K562 (cell line): ENCODE data around the gene TAF8. TPM values are rescaled to one million over a fixed set of nuclear protein-coding genes. Genes with fewer than 3 reads are reported as not detected.

Source experiments
- ASH1L ChIP-seq: fragments of 450-650 bp; IDR thresholded peaks from 2 replicates; pipeline ENCODE4 v1.6.1; 2018; ENCODE audit warnings: borderline replicate concordance, mild to moderate bottlenecking, low read depth; ENCODE audit not compliant: partially characterized antibody
- BCOR ChIP-seq: fragments of 450-650 bp; IDR thresholded peaks from 2 replicates; pipeline ENCODE4 v1.6.1; 2016
- E2F6 ChIP-seq, 2 experiments: IDR thresholded peaks; 2 replicates each; pipeline ENCODE4 v1.6.1; 2011; ENCODE audit warnings: borderline replicate concordance in 1 of 2, control low read depth in 1 of 2, low read depth in 1 of 2, low read length in 1 of 2, mild to moderate bottlenecking in 1 of 2, mixed read lengths in 1 of 2, moderate library complexity in 1 of 2; ENCODE audit not compliant: insufficient read depth in 1 of 2, insufficient read length in 1 of 2, poor library complexity in 1 of 2, severe bottlenecking in 1 of 2; ENCODE audit errors: extremely low read depth in 1 of 2
- GABPB2 ChIP-seq: fragments of 250-450 bp; sonication (Bioruptor Pico); conservative IDR thresholded peaks from 2 replicates; pipeline ENCODE4 v1.5.1; 2021; ENCODE audit warnings: mild to moderate bottlenecking
- HDAC6 ChIP-seq: IDR thresholded peaks from 2 replicates; pipeline ENCODE4 v1.6.1; 2012; ENCODE audit warnings: low read depth, mild to moderate bottlenecking, control low read depth, inconsistent platforms, low read length, moderate library complexity
- HNRNPH1 ChIP-seq: fragments of 200-400 bp; formaldehyde crosslinking; optimal IDR thresholded peaks from 2 replicates; pipeline ENCODE3; 2017; ENCODE audit warnings: low read depth, mild to moderate bottlenecking, low read length, moderate library complexity
- PHF20 ChIP-seq: fragments of 450-650 bp; IDR thresholded peaks from 2 replicates; pipeline ENCODE4 v1.6.1; 2018; ENCODE audit not compliant: partially characterized antibody
- POLR2AphosphoS2 ChIP-seq: IDR thresholded peaks from 2 replicates; pipeline ENCODE4 v1.6.1; 2012; ENCODE audit warnings: low read length, improper control_type of control experiment
- PTRF ChIP-seq: fragments of 450-650 bp; IDR thresholded peaks from 2 replicates; pipeline ENCODE4 v1.6.1; 2016; ENCODE audit warnings: mild to moderate bottlenecking, missing genetic modification characterization, missing compliant biosample characterization
- SMAD2 ChIP-seq: fragments of 150-350 bp; IDR thresholded peaks from 2 replicates; pipeline ENCODE4 v1.6.1; 2014; ENCODE audit warnings: low read depth, mild to moderate bottlenecking, low read length
- TFE3 ChIP-seq: fragments of 450-650 bp; formaldehyde crosslinking; IDR thresholded peaks from 2 replicates; pipeline ENCODE4 v1.4.0; 2020; ENCODE audit warnings: mild to moderate bottlenecking, mixed read lengths
- ZNF551 ChIP-seq: fragments of 250-450 bp; sonication (Bioruptor Pico); IDR thresholded peaks from 2 replicates; pipeline ENCODE4 v1.5.0; 2021; ENCODE audit warnings: mild to moderate bottlenecking, moderate library complexity
- ZNF639 ChIP-seq, 2 experiments: fragments of 200-800 bp in 1 of 2; sonication (Bioruptor generic) in 1 of 2; sonication (generic) in 1 of 2; formaldehyde crosslinking in 1 of 2; IDR thresholded peaks in 1 of 2; conservative IDR thresholded peaks in 1 of 2; 2 replicates each; pipeline versions ENCODE4 v1.5.0 to v1.6.1; 2016 to 2020; ENCODE audit warnings: missing compliant biosample characterization in 1 of 2, missing genetic modification characterization in 1 of 2, missing genetic modification reagents in 1 of 2
- polyA plus RNA-seq, 8 experiments: library from polyadenylated mRNA; depleted of rRNA in 4 of 8; stranded (reverse) in 5 of 8; unstranded in 3 of 8; fragments of >200 nt; fragmentation: Nextera tagmentation in 2 of 8; fragmentation: Illumina TruSeq in 1 of 8; extraction: Ambion mirVana in 2 of 8; extraction: Trizol in 1 of 8; gene quantifications; 2 replicates each; pipeline versions ENCODE4 v1.2.1 to v1.2.3, GENCODE V29; 2011 to 2014; ENCODE audit warnings: inconsistent platforms in 1 of 8, missing spikeins in 1 of 8
- total RNA-seq, 7 experiments: library from RNA; depleted of rRNA in 6 of 7; stranded (reverse); fragments of >200 nt in 6 of 7; fragmentation: Illumina TruSeq in 2 of 7; extraction: Trizol in 2 of 7; gene quantifications; 2 replicates each; pipeline versions ENCODE4 v1.2.1 to v1.2.3, GENCODE V29; 2011 to 2021; ENCODE audit warnings: low replicate concordance in 1 of 7
- TF ChIP-seq, protein P1 (sequence below): fragments of 450-650 bp; formaldehyde crosslinking; IDR thresholded peaks from 2 replicates; pipeline ENCODE4 v1.4.0; 2022; ENCODE audit warnings: mild to moderate bottlenecking, moderate library complexity
- TF ChIP-seq, protein P2 (sequence below): IDR thresholded peaks from 3 replicates; pipeline ENCODE4 v1.6.1; 2011; ENCODE audit warnings: borderline replicate concordance, mild to moderate bottlenecking; ENCODE audit not compliant: insufficient read length, insufficient read depth
- TF ChIP-seq, protein P3 (sequence below): fragments of 250-450 bp; sonication (Bioruptor Pico); IDR thresholded peaks from 2 replicates; pipeline ENCODE4 v1.8.0; 2021; ENCODE audit warnings: moderate library complexity, mild to moderate bottlenecking, inconsistent platforms

TAF8 gene
- total and polyA plus RNA-seq, 9 of the 15 experiments (the other 6 are each of a cell fraction or from before 2014, with no cell fraction given) = 29.4 to 84.0 (median 52.6) TPM

DNA sequence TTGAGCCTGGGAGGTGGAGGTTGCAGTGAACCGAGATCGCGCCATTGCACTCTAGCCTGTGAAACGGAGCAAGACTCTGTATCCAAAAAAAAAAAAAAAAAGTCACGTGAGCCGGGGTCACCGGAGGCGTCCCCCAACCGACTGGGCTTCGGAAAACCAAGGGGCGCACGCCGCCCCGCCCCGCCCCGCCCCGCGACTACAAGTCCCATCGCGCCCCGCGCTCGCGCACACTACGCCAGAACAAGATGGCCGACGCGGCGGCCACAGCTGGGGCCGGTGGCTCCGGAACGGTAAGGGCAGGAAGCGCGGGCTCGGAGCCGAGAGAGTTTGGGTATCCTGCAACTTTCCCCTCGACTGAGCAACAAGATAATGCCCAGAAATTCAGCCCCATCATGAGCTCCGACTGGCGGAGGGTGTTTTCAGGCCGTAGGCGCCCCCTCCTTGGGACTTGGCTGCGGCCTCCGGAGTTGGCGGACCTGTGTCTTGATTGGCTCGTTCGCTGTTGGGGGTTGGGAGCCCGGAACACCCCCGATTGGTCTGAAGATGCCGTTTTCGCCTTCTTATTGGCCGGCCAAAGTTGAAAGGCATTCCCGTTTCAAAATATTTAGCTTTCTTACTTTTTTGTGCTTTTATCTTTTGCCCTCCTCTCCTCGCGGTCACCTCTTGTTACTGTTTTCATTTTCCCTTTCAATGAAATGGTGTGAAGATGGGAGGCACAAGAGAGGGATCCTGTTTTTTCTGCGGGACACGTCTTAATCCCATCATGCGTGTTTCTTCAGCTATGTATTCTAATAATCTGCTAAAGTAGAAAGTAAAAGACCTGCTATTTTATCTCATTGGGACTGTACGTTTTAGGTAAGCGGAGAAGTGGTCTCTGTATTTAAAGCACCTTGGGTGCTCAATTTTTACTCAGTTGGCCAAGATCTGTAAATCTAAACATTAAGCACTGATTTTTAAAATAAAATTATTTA, at the start of gene TAF8 (continued):
- peak in 1 of 2 experiments; percentile 71; a peak in 2 of 4 replicates for TF ChIP-seq ZNF639 (CRISPR knock-in tag; conservative IDR thresholded peaks at IDR 0.05 in 1 of 2, IDR thresholded peaks at IDR 0.05 in 1 of 2)
- TF ChIP-seq, protein P1, sequence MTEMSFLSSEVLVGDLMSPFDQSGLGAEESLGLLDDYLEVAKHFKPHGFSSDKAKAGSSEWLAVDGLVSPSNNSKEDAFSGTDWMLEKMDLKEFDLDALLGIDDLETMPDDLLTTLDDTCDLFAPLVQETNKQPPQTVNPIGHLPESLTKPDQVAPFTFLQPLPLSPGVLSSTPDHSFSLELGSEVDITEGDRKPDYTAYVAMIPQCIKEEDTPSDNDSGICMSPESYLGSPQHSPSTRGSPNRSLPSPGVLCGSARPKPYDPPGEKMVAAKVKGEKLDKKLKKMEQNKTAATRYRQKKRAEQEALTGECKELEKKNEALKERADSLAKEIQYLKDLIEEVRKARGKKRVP (CRISPR knock-in tag) = 0 out of 2 replicates have a peak, but pooled peaks have one; percentile 13
- TF ChIP-seq E2F6 (IDR thresholded peaks at IDR 0.05; ENCODE audit: borderline replicate concordance in 1 of 2, extremely low read depth in 1 of 2, insufficient read depth in 1 of 2, insufficient read length in 1 of 2, low read depth in 1 of 2, low read length in 1 of 2, poor library complexity in 1 of 2, severe bottlenecking in 1 of 2) = peak in 1 of 2 experiments; percentile 52
- TF ChIP-seq ASH1L = peak; percentile 83
- TF ChIP-seq ZNF551 (CRISPR knock-in tag) = no peak
- peak; percentile 74; the same call in 1 of the 2 replicates for TF ChIP-seq POLR2AphosphoS2
- no peak for TF ChIP-seq PTRF (tag)
- TF ChIP-seq HDAC6 = no peak
- TF ChIP-seq, protein P2, sequence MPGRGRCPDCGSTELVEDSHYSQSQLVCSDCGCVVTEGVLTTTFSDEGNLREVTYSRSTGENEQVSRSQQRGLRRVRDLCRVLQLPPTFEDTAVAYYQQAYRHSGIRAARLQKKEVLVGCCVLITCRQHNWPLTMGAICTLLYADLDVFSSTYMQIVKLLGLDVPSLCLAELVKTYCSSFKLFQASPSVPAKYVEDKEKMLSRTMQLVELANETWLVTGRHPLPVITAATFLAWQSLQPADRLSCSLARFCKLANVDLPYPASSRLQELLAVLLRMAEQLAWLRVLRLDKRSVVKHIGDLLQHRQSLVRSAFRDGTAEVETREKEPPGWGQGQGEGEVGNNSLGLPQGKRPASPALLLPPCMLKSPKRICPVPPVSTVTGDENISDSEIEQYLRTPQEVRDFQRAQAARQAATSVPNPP = no peak
- no peak for TF ChIP-seq GABPB2 (CRISPR knock-in tag)
- no peak for TF ChIP-seq SMAD2
- TF ChIP-seq, protein P3, sequence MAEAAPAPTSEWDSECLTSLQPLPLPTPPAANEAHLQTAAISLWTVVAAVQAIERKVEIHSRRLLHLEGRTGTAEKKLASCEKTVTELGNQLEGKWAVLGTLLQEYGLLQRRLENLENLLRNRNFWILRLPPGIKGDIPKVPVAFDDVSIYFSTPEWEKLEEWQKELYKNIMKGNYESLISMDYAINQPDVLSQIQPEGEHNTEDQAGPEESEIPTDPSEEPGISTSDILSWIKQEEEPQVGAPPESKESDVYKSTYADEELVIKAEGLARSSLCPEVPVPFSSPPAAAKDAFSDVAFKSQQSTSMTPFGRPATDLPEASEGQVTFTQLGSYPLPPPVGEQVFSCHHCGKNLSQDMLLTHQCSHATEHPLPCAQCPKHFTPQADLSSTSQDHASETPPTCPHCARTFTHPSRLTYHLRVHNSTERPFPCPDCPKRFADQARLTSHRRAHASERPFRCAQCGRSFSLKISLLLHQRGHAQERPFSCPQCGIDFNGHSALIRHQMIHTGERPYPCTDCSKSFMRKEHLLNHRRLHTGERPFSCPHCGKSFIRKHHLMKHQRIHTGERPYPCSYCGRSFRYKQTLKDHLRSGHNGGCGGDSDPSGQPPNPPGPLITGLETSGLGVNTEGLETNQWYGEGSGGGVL = no peak
- TF ChIP-seq PHF20 = peak; percentile 83
- no peak for TF ChIP-seq HNRNPH1
- TF ChIP-seq TFE3 (CRISPR knock-in tag) = peak; percentile 91
- 0 out of 2 replicates have a peak, but pooled peaks have one; percentile 59 for TF ChIP-seq BCOR
